Measurements from ENCODE around the gene IQCN. TPM values are rescaled to one million over a fixed set of nuclear protein-coding genes. Genes with fewer than 3 reads are reported as not detected.

Gene IQCN
- total RNA-seq, 2 experiments from 2014 or later = 0.59 to 0.69 TPM

DNA sequence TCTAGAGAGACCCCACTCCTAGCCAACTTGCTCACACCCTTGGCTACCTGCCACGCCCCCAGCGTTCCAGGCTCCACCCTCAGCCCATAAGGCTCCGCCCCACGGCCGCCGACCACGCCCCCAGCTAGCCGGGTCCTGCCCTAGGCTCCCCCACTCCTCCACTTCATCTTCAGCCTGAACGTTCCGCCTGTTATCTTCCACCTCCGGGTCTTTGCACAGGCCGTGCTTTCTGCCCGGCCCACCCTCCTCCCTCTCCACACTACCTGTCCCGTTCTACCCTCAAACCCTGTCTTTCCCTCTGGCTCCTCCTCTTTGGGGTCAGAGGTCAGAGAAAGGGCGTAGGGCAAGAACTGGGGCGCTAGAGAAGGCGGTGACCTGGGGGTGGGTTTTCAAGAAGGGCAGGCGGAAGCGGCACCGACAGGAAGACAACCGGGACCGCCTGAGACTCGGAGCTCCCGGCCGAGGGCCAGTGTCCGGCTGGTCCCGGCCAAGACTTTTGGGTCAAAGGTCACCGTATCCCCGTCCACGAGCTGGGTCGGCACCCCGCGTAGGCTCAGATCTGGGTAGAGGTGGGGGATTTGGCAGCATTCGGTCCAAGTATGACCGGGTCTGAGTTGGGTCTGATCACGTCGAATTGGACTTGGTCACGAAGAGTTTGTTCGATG lies 50.3 kb downstream of the IQCN start:
- peak overlapping the region; percentile 76 for H3K4me3 Mint-ChIP-seq
- H3K4me1 Mint-ChIP-seq (ENCODE audit: low read depth) = peaks cover 29% of the 10 kb centered on the region
- intact Hi-C loops (cut with micrococcal nuclease) = no loop called here
- H3K9me3 Mint-ChIP-seq = no peaks in the 10 kb centered on the region
- H3K27ac Mint-ChIP-seq = no peak overlapping the region
- ATAC-seq (peak; percentile 10), DNase-seq (peak; percentile 44)
- CTCF ChIA-PET = interaction anchor here (0.7 to 3.1 kb wide), 11 partner anchors 9 to 125 kb away, joined by 3 to 16 read pairs (median 4); partner anchors contain the start of gene MPV17L2
- H3K27me3 Mint-ChIP-seq = peaks cover 55% of the 10 kb centered on the region
- no peaks in the 10 kb centered on the region for H3K36me3 Mint-ChIP-seq (ENCODE audit: low read depth)
- TF ChIP-seq, protein P1, sequence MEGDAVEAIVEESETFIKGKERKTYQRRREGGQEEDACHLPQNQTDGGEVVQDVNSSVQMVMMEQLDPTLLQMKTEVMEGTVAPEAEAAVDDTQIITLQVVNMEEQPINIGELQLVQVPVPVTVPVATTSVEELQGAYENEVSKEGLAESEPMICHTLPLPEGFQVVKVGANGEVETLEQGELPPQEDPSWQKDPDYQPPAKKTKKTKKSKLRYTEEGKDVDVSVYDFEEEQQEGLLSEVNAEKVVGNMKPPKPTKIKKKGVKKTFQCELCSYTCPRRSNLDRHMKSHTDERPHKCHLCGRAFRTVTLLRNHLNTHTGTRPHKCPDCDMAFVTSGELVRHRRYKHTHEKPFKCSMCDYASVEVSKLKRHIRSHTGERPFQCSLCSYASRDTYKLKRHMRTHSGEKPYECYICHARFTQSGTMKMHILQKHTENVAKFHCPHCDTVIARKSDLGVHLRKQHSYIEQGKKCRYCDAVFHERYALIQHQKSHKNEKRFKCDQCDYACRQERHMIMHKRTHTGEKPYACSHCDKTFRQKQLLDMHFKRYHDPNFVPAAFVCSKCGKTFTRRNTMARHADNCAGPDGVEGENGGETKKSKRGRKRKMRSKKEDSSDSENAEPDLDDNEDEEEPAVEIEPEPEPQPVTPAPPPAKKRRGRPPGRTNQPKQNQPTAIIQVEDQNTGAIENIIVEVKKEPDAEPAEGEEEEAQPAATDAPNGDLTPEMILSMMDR (IDR thresholded peaks at IDR 0.05) = no peak
- POLR2A ChIA-PET = interaction anchor here (0.9 kb wide), 3 partner anchors 9 to 115 kb away, joined by 3 read pairs; no protein-coding TSS in a partner anchor

DNA sequence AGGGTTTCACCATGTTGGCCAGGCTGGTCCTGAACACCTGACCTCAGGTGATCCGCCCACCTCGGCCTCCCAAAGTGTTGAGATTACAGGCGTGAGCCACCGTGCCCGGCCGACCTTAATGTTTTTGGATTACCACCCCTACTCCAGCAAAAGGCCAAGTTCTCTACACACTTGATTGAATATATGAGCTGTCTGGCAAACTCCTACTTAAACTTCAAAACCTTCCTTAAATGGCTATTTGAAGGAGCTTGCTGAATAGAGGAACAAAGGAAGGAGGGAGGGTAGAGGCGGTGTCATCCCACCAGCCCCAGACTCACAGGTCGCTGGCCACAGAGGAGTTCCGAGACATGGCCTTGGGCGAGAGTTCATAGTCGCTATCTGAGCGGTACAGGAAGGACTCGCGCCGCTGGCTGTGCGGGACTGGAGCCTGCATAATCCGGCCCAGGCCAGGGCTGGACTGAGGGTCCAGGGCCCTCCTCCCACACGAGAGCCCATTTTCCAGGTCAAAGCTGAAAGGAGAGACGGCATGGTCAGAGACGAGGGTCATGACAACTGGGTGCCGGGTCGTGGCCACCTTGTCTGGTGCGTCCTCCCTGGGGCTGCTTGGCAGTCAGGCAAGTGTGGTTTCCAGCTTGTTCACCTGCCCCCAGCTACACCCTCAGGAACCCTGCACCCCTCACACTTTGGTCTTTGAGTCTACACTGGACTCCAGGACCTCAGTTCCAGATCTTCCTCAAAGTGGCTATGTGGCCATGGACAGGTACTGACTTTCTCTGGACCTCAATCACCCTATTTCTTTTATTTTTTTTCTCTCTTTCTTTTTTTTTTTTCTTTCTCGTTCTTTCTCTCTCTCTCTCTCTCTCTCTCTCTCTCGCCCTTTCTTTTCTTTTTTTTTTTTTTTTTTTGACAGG lies 52.2 kb downstream of the IQCN start:
- TF ChIP-seq, protein P1 (IDR thresholded peaks at IDR 0.05) = no peak
- DNase-seq (no peak), ATAC-seq (no peak)
- ChIA-PET CTCF (interaction anchor here (1.0 to 3.2 kb wide), 4 partner anchors 8 to 30 kb away, joined by 3 to 16 read pairs (median 6); no protein-coding TSS in a partner anchor), POLR2A (interaction anchor here (0.6 to 1.1 kb wide), 2 partner anchors 17 to 53 kb away, joined by 3 to 4 read pairs; no protein-coding TSS in a partner anchor)
- Mint-ChIP-seq H3K9me3 (no peaks in the 10 kb centered on the region), H3K4me1 (ENCODE audit: low read depth) (peaks cover 26% of the 10 kb centered on the region), H3K27ac (no peak overlapping the region), H3K4me3 (no peak overlapping the region), H3K27me3 (peaks cover 45% of the 10 kb centered on the region), H3K36me3 (ENCODE audit: low read depth) (no peaks in the 10 kb centered on the region)
- intact Hi-C loops (cut with micrococcal nuclease) = no loop called here

DNA sequence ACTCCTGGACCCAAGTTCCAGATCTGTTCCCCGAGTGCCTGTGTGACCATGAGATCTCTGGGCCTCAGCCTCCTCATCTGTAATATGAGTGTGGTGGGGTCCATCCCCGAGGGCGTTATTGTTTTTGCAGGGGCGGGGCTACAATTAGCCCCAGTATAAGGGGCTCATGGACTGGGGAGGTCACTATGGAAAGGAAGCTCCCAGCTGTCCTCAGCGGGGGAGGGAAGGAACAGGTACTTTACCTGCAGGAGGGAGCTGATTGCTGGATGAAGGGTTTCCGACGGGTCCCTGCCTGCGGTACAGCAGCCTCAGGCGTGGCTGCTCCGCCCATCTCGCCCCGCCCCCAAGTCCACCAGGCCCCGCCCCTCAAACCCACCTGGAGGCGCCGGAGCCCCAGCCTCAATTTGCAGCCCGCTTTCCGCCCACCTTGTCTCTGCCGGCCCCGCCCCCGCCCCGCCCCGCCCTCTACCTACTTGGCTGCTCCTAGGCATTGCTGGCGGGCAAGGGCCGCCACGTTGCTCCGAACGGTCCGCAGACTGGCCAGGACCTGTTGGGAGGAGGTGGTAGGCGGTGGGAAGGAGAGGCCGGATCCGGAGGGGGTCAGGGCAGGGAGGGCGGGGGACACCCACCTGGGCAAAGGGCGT lies 53.5 kb downstream of the IQCN start:
- Mint-ChIP-seq H3K4me3 (no peak overlapping the region), H3K4me1 (ENCODE audit: low read depth) (peaks cover 23% of the 10 kb centered on the region), H3K27ac (no peak overlapping the region), H3K27me3 (peaks cover 35% of the 10 kb centered on the region), H3K36me3 (ENCODE audit: low read depth) (no peaks in the 10 kb centered on the region), H3K9me3 (no peaks in the 10 kb centered on the region)
- CTCF ChIA-PET = interaction anchor here (1.0 to 3.2 kb wide), 5 partner anchors 9 to 31 kb away, joined by 3 to 9 read pairs (median 5); no protein-coding TSS in a partner anchor
- no peak for DNase-seq
- TF ChIP-seq, protein P1 (IDR thresholded peaks at IDR 0.05) = no peak
- no peak for ATAC-seq
- intact Hi-C loops (cut with micrococcal nuclease) = no loop called here
- POLR2A ChIA-PET = no interaction called here

DNA sequence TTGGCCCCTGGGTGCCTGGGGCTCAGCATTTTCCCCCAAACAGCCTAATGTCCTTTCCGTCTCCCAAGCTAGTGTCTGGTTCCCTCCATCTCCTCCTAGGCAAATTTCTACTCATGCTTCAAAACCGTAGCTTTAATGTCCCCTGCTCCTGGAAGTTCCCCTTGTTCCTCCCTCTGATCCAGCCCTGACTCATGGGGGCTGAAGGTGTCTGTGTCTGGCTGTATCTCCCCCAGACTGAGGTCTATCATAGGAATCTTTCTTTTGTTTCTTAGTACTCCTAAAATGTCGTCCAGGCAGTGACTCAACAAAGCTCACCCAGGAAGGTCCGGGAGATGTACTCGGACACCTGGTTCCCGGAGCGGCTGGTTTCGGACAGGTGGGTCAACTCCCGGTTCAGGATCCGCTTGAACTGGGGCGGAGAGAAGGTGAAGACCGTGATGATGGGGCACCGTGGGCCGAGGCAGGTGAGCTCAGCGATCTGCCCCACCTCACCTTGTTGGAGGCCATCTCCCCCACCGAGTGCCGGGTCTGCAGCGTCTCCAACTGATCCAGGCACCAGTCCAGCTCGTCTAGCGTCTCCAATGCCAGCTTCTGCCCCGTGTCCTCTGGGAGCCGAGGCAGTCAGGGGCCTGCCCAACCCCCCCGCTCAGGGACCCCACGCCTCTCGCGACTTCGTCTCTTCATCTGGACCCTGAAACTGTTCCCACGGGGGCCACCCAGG lies 54.2 kb downstream of the IQCN start:
- Mint-ChIP-seq H3K36me3 (ENCODE audit: low read depth) (no peaks in the 10 kb centered on the region), H3K4me1 (ENCODE audit: low read depth) (peaks cover 17% of the 10 kb centered on the region), H3K27ac (no peak overlapping the region), H3K4me3 (no peak overlapping the region), H3K9me3 (no peaks in the 10 kb centered on the region), H3K27me3 (peaks cover 28% of the 10 kb centered on the region)
- ChIA-PET CTCF (interaction anchor here (0.6 to 3.2 kb wide), 4 partner anchors 12 to 140 kb away, joined by 3 to 9 read pairs (median 7); no protein-coding TSS in a partner anchor), POLR2A (interaction anchor here (0.7 to 0.8 kb wide), 2 partner anchors 12 to 133 kb away, joined by 3 read pairs; no protein-coding TSS in a partner anchor)
- TF ChIP-seq, protein P1 (IDR thresholded peaks at IDR 0.05) = no peak
- DNase-seq (no peak), ATAC-seq (no peak)
- intact Hi-C loops (cut with micrococcal nuclease) = no loop called here

Measured in activated CD8-positive, alpha-beta T cell treated with anti-CD3 and anti-CD28 coated beads for 36 hours (primary cell).